Lower leg skin (tissue), 3 donors: Measurements from ENCODE around the gene PRKAR1B.

Experiments
- CTCF ChIP-seq, 3 donors: fragments of 450-650 bp; IDR thresholded peaks; one replicate each; pipeline ENCODE4 v1.5.1; 2016; ENCODE audit warnings: antibody characterized with exemption in 3 of 3, mild to moderate bottlenecking in 3 of 3, moderate library complexity in 2 of 3
- POLR2A ChIP-seq, 2 donors: fragments of 450-650 bp; IDR thresholded peaks; one replicate each; pipeline ENCODE4 v1.6.1; 2016 to 2017; ENCODE audit warnings: antibody characterized with exemption in 2 of 2, mild to moderate bottlenecking in 1 of 2, moderate library complexity in 1 of 2

DNA sequence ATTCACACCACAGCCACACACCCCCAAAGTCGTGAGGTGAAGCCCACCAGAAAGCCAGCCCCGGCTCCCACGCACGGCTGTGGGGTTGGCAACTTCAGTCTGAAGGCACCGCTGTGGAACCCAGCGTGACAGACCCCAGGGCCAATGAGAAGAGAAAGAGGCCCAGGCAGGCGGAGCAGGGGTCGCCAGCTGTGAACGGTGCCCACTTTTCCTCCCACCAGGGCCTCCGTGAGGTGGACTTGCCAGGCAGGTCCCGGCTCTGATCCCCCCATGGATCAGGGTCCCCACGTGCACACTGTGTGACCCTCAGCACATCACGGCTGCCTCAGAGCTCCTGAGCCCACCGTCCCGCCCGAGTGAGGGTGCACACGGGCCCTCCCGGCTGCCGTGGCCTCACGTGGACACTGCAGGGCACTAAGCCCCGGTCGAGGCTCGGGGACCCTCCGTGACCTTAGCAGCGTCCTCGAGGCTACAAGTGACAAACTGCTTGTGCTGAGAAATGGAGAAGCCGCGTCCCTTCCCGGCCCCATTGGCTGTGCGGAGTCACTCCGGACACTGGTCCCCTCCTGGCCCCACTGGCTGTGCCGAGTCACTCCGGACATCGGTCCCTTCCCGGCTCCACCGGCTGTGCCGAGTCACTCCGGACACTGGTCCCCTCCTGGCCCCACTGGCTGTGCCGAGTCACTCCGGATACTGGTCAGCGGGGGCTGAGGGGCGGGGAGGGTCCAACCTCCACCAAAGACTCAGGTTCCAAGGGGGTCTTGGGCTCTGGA, 135.0 kb downstream of the PRKAR1B start:
- TF ChIP-seq POLR2A (IDR thresholded peaks at IDR 0.05) (no peak), CTCF (IDR thresholded peaks at IDR 0.05) (no peak)
